Putamen (tissue), 1 donor: Measurements from ENCODE around the gene CHRNA5.
"Not testable (repeated sequence)": the region's sequence is repeated elsewhere in the genome, so short reads cannot be mapped to it uniquely, and the experiment has no call there.

Source experiments
- DNase-seq: peaks from one replicate; pipeline ENCODE4 v3.0.0-alpha.2; 2016; ENCODE audit warnings: low spot score

CHRNA5 gene

DNA sequence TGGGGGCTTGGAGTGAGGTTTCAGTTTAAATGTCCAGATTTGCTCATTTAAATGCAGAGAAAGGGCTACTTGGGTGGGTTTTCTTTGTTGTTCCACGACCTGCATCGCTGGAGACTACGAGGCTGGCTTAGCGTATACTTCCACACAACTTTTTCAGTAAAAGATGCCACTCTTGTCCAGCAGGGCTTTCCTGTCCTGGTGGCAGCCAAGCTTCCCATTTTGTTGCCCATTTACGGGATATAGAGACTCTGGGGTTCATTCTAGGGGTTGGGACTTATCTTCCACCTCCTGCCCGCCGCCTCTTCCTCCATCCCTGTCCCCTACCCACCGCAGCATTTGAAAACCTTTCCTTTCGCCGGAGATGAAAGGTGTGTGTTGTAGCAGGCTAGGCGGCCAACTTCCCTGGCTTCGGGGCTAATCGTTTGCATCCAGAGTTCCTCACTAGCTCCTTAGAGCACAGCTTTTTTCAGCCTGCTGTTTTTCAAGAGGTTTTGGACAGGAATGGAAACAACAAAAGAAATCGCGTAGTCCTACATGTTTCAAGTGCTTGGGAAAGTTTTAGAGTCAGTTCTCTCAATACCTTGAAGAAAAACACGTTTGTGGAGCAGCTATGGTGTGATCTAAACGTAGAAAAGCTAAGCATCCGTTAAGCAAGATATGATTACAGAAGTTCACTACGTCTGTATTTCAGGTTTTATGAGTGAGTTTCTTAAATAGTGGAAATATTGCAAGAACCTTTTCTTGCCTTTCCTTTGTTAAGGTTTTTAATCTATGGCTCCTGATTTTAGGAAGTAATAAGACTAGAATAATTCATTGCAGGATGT, 843 bp downstream of the CHRNA5 start:
- DNase-seq, result no peak

DNA sequence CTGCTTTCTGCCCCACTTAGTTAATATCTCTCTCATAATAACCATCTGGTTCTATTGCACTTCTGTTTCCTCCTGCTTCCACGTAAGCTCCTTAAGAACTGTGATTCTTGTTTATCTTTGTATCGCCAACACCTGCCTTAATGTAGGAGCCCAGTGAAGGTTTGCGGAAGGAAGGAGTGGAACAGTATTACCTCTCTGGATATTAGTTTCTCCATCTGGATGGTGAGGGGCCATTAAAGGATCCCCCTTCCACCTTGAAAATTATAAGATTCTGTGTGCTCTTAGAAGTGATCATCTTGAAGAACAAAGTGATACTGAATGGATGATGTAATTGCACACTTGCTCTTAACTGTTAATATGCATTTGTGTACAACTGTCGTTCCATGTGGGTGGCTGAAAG, 2.2 kb downstream of the CHRNA5 start:
- DNase-seq, result no peak

GRCh38 chr15:78570710-78571109, 5.4 kb downstream of the CHRNA5 start:
- no peak for DNase-seq

DNA sequence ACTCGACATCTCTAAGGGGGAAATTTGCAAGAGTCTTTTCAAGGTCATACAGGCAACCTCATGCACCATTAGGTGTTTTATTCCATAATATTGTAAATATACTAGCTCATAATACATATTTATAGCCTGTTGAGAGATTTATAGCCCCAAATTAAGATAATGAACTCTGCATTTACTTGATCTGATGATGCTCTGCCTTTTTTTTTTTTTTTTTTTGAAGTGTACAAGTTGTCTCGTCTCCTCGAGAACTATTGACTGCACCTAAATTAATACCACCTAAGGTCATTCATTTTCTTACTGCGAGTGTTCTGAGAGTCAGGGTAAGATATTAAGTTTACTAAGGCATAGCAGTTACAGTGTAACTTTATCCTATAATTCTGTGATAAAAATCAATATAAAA, 6.1 kb downstream of the CHRNA5 start:
- DNase-seq, result no peak

GRCh38 chr15:78573416-78573815, 8.1 kb downstream of the CHRNA5 start:
- DNase-seq, result no peak

DNA sequence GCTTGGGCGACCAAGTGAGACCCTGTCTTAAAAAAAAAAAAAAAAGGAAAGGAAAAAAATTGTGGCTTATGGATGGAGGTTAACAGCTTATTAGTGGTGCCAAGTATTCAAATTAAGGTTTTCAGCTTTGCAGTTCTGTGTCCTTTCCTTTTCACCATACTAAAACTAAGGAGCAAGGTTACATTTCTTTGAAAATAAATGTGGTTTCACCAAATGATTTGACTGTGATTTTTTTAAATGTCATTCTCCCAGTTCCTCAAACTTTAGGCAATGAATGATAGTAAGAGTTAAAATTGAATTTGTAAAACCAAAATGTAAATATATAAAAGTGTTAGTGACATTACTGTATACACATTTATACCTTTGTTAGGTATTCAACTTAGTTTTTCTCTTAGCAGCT, 9.6 kb downstream of the CHRNA5 start:
- DNase-seq, result no peak

GRCh38 chr15:78597583-78597982, 32.3 kb downstream of the CHRNA5 start:
- no peak for DNase-seq

DNA sequence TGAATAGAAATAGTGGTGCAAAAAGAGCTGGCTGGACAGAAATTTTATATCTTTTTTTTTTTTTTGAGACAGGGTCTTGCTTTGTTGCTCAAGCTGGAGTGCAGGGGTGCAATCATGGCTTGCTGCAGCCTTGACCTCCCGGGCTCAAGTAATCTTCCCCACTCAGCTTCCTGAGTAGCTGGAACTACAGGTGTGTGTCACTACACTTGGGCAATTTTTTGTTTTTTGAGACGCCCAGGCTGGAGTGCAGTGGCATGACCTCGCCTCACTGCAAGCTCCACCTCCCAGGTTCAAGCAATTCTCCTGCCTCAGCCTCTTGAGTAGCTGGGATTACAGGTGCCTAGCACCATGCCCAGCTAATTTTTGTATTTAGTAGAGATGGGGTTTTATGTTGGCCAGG, 33.0 kb downstream of the CHRNA5 start:
- DNase-seq, result no peak

GRCh38 chr15:78599189-78599588, 33.9 kb downstream of the CHRNA5 start:
- no peak for DNase-seq

GRCh38 chr15:78603467-78603866, 38.1 kb downstream of the CHRNA5 start:
- DNase-seq, result no peak

- no peak for DNase-seq
These were observed 39.1 kb downstream of the CHRNA5 start for GRCh38 chr15:78604420-78604819.

DNA sequence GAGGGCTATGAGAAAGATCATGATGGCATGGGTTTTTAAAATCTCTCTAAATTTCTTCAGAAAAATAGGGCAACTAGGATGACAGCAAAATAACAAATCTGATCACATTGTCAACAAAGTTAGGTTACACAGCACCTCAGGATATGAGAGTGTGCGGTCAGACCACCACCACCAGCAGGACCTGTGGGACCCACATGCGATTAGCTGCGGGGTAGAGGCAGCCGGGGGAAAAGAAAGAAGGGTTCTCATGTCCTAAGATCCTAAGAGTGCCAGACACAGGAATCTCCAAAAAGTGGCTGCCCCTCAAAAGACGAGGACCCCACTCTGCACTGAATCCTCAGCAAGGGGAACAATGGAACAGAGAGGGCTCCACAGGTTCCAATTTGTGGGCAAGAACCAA, 39.9 kb downstream of the CHRNA5 start:
- DNase-seq, result no peak

DNA sequence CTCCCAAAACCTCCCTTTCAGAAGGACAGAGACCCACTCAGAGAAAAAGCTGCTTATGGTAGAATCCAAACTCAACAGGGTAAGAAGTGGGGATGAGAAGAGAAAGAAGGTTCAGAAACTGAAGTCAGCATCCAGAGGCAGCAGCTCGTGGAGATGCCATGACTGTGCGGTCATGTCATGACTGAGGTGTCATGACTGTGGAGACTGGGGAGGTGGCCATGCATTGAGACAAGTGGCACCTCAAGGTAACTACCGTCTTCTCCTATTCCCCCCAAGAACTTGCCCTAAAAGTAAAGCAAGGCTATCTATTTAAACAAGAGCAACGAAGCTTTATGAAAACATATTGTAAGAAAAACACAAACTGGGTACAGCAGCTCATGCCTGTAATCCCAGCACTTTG, 40.4 kb downstream of the CHRNA5 start:
- DNase-seq, result no peak

GRCh38 chr15:78609551-78609950, 44.2 kb downstream of the CHRNA5 start:
- DNase-seq, result not testable (repeated sequence)

GRCh38 chr15:78614021-78614420, 48.7 kb downstream of the CHRNA5 start:
- no peak for DNase-seq

- DNase-seq, result no peak
These were observed 49.9 kb downstream of the CHRNA5 start for GRCh38 chr15:78615151-78615589.

GRCh38 chr15:78616506-78616905, 51.2 kb downstream of the CHRNA5 start:
- DNase-seq, result no peak

GRCh38 chr15:78617076-78617475, 51.8 kb downstream of the CHRNA5 start:
- DNase-seq, result no peak

DNA sequence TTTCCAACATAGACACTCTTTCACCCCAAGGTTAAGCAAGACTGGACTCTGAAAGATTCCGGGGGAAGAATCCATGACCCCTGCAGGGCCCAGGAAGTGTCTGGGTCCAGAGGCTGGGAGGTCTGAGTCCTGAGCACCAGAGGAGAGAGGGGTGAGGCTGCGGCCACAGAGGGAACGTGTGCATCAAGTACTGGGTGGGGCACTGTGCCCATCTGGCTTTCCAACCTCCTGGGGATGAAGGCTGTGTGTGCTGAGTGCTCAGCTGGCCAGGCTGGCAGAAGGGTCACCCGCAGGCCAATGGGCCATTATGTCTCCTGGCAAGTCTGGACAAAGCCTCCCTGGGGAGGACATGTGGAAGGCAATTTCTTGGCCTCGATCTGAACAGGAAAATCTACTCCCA, 52.2 kb downstream of the CHRNA5 start:
- DNase-seq, result no peak

- DNase-seq, result no peak
These were observed 52.7 kb downstream of the CHRNA5 start for GRCh38 chr15:78618064-78618463.

DNA sequence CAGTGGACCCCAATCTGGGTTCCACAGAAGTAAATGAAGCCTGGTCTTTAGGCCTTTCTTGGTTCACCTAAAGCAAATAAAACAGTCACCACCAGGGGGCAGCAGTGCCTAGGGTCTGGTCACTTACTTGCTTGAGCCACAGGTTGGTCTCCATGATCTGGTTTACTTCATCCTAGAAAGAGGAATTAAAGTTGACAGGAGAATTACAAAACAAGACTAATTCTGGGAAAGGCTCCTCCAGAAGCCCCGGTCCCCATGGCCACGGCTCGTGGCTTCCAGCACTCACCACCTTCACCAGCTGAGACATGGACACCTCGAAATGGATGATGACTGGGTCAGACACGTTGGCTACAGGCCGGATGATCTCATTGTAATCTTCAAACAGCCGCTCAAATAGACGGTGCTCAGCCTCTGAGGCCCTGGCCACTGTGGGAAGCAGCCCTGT, 53.2 kb downstream of the CHRNA5 start:
- DNase-seq, result peak; percentile 58

- DNase-seq, result no peak
These were observed 54.0 kb downstream of the CHRNA5 start for GRCh38 chr15:78619022-78619950.

- no peak for DNase-seq
These were observed 54.8 kb downstream of the CHRNA5 start for GRCh38 chr15:78620021-78620526.
